ENCODE results near the gene CALR3.
"Not testable (repeated sequence)": the region's sequence is repeated elsewhere in the genome, so short reads cannot be mapped to it uniquely, and the experiment has no call there.

CALR3 gene, protein sequence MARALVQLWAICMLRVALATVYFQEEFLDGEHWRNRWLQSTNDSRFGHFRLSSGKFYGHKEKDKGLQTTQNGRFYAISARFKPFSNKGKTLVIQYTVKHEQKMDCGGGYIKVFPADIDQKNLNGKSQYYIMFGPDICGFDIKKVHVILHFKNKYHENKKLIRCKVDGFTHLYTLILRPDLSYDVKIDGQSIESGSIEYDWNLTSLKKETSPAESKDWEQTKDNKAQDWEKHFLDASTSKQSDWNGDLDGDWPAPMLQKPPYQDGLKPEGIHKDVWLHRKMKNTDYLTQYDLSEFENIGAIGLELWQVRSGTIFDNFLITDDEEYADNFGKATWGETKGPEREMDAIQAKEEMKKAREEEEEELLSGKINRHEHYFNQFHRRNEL

DNA sequence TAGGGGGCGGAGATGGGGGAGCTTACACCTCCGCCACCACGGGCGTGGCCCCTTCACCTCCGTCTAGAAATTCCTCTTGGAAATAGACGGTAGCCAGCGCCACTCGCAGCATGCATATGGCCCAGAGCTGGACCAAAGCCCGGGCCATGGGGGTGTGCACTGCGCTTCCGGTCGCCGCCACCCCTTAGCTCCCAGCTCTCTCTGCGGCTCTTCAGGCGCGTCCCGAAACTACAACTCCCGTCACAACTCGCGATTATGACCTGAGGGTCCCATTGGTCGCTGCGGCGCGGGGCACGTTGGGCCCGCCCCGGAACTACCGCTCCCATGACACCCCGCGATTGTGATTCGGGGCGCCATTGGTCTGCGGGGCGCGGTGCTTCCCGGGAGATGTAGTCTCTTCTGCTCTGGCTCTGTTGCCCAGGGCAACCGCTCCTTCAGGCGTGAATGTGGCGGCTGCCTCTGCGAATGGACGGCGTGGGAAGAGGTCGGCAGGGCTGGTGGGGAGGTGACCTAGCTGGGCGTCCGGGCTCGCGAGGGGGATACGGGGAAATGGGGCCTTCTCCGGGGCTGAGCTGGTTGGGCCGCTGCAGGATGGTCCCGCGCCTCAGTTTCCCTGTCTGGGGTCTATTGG lies at the start of gene CALR3, which contains the start of gene C19orf44:
TSS of gene CALR3 (minus strand) at position 186 of the 631 bp plus-strand sequence. CDS start at position 148, 38 bp downstream.
TSS of gene C19orf44 (plus strand) at position 413 of the 631 bp plus-strand sequence. CDS start 4,399 bp downstream, outside the sequence.
- H3K4me1 Mint-ChIP-seq = peaks cover 11% of the 10 kb centered on the region
- ATAC-seq (replicated peaks; ENCODE audit: extremely low read depth, poor library complexity, severe bottlenecking) (peak; percentile 100), DNase-seq (ENCODE audit: low spot score in 2 of 2) (peak; percentile 89 to 94)
- H3K27ac Mint-ChIP-seq (ENCODE audit: low read depth) = peak within 1 kb of the TSS; percentile 86
- H3K27me3 Mint-ChIP-seq = no peaks in the 10 kb centered on the region
- no peaks in the 10 kb centered on the region for H3K9me3 Mint-ChIP-seq
- H3K4me3 Mint-ChIP-seq = peak within 1 kb of the TSS; percentile 88
- H3K36me3 Mint-ChIP-seq (ENCODE audit: insufficient read depth) = peaks cover 1% of the 10 kb centered on the region

DNA sequence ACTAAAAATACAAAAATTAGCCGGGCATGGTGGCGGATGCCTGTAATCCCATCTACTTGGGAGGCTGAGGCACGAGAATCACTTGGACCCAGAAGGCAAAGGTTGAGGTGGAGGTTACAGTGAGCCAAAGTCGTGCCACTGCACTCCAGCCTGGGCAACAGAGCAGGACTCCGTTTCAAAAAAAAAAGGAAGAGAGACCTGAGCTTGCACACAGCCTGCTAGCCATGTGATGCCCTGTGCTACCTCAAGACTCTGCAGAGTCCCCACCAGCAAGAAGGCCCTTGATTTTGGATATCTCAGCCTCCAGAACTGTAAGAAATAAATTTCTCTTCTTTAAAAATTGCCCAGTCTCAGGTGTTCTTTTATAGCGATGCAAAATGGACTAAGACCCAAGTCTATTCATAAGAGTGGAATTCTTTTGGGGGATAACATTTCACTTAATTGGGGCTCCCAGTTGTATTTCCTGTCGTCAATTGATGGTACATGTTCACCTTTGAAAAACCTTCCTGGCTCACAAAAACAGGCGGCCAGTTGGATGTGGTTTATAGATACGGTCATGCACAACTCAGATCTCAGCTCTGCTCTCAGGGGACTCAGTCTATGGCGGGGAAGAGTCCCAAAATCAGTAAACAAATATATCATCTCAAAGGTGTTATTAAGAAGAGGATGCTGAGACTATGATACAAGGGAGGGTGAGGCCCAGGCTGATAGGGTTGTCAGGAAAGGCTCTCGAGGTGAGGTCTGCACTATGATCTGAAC lies 48.7 kb upstream of the CALR3 start:
- DNase-seq (ENCODE audit: low spot score in 2 of 2) (no peak), ATAC-seq (replicated peaks; ENCODE audit: extremely low read depth, poor library complexity, severe bottlenecking) (no peak)
- no peaks in the 10 kb centered on the region for H3K27me3 Mint-ChIP-seq
- no peaks in the 10 kb centered on the region for H3K9me3 Mint-ChIP-seq
- peak overlapping the region; percentile 9 for H3K4me3 Mint-ChIP-seq
- peaks cover 30% of the 10 kb centered on the region for H3K4me1 Mint-ChIP-seq
- H3K36me3 Mint-ChIP-seq (ENCODE audit: insufficient read depth) = peaks cover 13% of the 10 kb centered on the region
- peak overlapping the region; percentile 32 for H3K27ac Mint-ChIP-seq (ENCODE audit: low read depth)

DNA sequence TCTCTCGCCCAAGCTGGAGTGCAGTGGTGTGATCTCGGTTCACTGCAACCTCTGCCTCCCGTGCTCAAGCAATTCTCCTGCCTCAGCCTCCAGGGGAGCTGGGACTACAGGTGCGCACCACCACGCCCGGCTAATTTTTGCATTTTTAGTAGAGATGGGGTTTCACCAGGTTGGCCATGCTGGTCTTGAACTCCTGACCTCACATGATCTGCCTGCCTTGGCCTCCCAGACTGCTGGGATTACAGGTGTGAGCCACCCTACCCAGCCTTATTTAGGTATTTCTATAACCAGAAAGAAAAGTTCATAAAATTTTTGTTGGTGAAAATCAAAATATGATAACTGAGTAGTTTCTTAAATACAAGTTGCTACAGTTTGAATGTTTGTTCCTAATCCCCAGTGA lies 47.8 kb upstream of the CALR3 start:
- Mint-ChIP-seq H3K4me3 (peak overlapping the region; percentile 94), H3K27ac (ENCODE audit: low read depth) (peak overlapping the region; percentile 89), H3K36me3 (ENCODE audit: insufficient read depth) (peaks cover 13% of the 10 kb centered on the region), H3K4me1 (peaks cover 38% of the 10 kb centered on the region)
- ATAC-seq (replicated peaks; ENCODE audit: extremely low read depth, poor library complexity, severe bottlenecking); H3K9me3 Mint-ChIP-seq; H3K27me3 Mint-ChIP-seq; DNase-seq (ENCODE audit: low spot score in 2 of 2): not testable (repeated sequence)

DNA sequence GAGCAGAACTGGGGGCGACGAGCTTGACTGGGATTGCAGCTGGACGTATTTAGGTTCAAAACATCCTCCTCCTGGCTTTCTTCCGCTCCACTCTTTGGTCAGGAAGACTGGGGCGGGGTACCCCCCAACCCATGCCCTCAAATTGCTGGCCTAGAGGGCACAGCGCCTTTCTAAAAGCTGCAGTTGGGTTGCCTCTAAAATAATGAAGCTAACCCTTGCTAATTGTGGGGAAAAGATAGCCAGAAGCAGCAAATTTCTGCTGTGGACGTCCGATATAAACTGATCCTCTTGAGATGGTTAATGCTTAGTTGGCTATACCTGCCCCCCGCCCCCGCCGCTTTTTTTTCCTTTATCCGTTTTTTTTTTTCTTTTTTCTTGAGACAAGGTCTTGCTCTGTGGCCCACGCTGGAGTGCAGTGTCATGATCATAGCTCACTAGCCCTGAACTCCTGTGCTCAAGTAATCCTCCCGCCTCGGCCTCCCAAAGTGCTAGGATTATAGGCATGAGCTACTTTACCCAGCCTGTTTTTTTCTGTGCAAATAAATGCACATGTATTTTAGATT lies 47.0 kb upstream of the CALR3 start:
- no peak for DNase-seq (ENCODE audit: low spot score in 2 of 2)
- ATAC-seq (replicated peaks; ENCODE audit: extremely low read depth, poor library complexity, severe bottlenecking) = no peak
- Mint-ChIP-seq H3K4me3 (peak overlapping the region; percentile 94), H3K27ac (ENCODE audit: low read depth) (peak overlapping the region; percentile 89), H3K36me3 (ENCODE audit: insufficient read depth) (peaks cover 13% of the 10 kb centered on the region), H3K9me3 (no peaks in the 10 kb centered on the region), H3K4me1 (peaks cover 46% of the 10 kb centered on the region), H3K27me3 (no peaks in the 10 kb centered on the region)

DNA sequence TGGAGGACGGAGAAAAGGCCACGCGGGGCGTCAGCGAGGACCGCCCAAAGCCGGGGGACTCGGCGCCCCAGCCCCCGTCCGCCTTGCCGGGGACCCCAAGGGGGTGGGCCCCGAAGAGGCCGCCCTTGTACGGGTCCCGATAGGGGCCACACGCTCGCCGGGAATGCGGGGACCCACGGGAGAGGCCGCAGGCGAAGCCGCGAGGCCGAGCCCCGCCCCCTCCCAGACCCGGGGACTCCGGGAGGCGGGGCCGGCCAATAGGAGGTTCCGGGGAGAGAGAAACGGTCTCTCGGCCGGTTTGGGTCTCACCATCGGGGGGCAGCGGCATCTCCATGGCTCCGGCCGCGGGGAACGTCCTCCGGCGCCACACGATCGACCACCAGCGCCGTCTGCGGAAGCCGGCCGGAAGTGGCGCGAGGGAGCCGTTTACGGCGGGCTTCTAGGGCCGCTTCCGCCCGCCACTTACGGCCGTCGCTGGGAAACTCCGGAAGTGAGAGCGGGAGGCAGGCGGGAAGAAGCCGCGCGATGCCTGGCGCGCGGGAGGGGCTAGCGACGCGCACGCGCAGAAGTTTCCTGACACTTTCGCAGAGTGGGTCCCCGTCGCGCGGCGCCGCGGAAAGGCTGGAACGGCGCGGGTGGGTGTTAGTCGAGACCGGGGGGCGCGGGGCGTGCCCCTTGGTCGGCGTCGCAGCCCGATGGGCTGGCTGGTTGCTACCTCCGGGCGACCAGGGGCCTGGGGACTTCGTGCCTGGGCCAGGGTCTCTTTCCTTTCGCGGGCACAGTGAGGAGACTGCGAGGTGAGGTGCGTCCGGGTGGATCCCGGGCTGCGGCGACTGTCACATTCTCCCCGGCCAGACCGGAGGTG lies 46.3 kb upstream of the CALR3 start, which contains the start of gene CHERP:
TSS of gene CHERP (minus strand) at position 393 of the 865 bp plus-strand sequence. CDS start at position 334, 59 bp downstream.
- peaks cover 18% of the 10 kb centered on the region for H3K36me3 Mint-ChIP-seq (ENCODE audit: insufficient read depth)
- H3K4me1 Mint-ChIP-seq = peaks cover 53% of the 10 kb centered on the region
- peak within 1 kb of the TSS; percentile 89 for H3K27ac Mint-ChIP-seq (ENCODE audit: low read depth)
- H3K9me3 Mint-ChIP-seq = no peaks in the 10 kb centered on the region
- H3K27me3 Mint-ChIP-seq = no peaks in the 10 kb centered on the region
- DNase-seq (ENCODE audit: low spot score in 2 of 2) (peak; percentile 86 to 90), ATAC-seq (replicated peaks; ENCODE audit: extremely low read depth, poor library complexity, severe bottlenecking) (peak; percentile 82)
- H3K4me3 Mint-ChIP-seq = peak within 1 kb of the TSS; percentile 94

DNA sequence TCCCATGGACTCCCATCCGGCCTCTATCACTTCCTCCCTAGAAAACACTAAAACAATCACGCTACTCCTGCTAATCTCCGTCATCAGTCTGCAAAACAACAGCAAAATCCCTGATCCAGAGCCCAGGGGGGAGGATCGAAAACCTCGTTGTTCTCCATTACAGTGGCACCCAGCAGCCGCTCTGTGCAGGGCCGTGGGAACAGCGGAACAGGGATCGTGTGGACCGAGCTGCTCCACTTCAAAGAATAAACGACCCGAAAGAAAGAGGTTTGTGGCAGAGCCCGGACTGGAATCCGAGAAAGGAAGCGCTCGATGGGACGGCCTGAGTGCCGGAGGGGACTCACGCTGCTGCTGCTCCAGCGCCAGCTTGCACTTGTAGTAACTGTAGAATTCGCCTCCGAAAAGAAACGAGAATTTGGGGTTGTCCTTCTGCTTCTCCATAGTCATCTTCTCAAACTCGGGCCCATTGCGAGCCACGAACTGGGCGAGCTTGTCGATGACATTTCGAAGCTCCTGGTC lies 45.6 kb upstream of the CALR3 start:
- no peaks in the 10 kb centered on the region for H3K27me3 Mint-ChIP-seq
- no peaks in the 10 kb centered on the region for H3K9me3 Mint-ChIP-seq
- ATAC-seq (replicated peaks; ENCODE audit: extremely low read depth, poor library complexity, severe bottlenecking) (no peak), DNase-seq (ENCODE audit: low spot score in 2 of 2) (no peak)
- peaks cover 18% of the 10 kb centered on the region for H3K36me3 Mint-ChIP-seq (ENCODE audit: insufficient read depth)
- H3K27ac Mint-ChIP-seq (ENCODE audit: low read depth) = peak overlapping the region; percentile 89
- H3K4me3 Mint-ChIP-seq = peak overlapping the region; percentile 94
- peaks cover 59% of the 10 kb centered on the region for H3K4me1 Mint-ChIP-seq

DNA sequence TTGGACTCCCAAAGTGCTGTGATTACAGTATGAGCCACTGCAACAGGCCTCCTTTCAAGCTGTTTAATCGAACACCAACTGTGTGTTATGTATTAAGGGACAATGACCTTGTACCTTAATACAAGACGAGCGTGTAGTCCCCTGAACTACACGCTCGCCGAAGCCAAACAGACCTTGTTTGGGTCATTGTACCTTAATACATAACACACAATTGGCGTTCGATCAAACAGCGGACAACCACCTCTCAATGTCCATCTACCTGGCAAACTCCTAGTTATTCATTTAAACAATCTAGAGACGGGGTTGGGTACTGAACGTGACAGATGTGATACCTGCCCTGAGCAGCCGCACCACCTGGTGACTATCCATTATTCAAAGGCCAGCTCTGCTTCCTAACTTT lies 45.0 kb upstream of the CALR3 start:
- H3K4me1 Mint-ChIP-seq = peaks cover 62% of the 10 kb centered on the region
- no peak for DNase-seq (ENCODE audit: low spot score in 2 of 2)
- peak overlapping the region; percentile 94 for H3K4me3 Mint-ChIP-seq

DNA sequence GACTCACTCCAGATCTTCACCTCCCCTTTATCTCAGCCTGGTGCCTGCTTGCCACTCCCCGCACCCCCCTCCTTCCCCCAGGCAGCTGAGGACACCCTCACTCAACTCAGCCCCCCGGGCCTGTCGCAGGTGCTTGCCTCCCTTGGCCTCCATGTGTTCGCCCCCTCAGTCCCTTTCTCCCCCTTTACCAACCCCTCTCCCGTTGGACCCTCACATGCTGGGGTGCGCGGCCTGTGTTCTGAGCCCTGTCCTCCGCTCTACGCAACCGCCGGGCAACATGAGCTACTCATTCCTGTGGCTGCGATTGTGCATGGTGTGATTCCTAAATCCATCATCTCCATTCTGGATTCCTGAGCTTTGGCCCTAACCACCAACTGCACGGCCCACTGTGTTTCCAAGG lies 41.1 kb upstream of the CALR3 start:
- peak overlapping the region; percentile 1 for H3K4me3 Mint-ChIP-seq
- H3K9me3 Mint-ChIP-seq = no peaks in the 10 kb centered on the region
- peaks cover 44% of the 10 kb centered on the region for H3K4me1 Mint-ChIP-seq
- peak overlapping the region; percentile 47 for H3K27ac Mint-ChIP-seq (ENCODE audit: low read depth)
- no peak for ATAC-seq (replicated peaks; ENCODE audit: extremely low read depth, poor library complexity, severe bottlenecking)
- H3K36me3 Mint-ChIP-seq (ENCODE audit: insufficient read depth) = peaks cover 34% of the 10 kb centered on the region
- no peak for DNase-seq (ENCODE audit: low spot score in 2 of 2)
- no peaks in the 10 kb centered on the region for H3K27me3 Mint-ChIP-seq

More for the DNA sequence above, 45.0 kb upstream of the CALR3 start:
- ATAC-seq (replicated peaks; ENCODE audit: extremely low read depth, poor library complexity, severe bottlenecking) = no peak
- no peaks in the 10 kb centered on the region for H3K27me3 Mint-ChIP-seq
- H3K36me3 Mint-ChIP-seq (ENCODE audit: insufficient read depth) = peaks cover 19% of the 10 kb centered on the region
- H3K9me3 Mint-ChIP-seq = no peaks in the 10 kb centered on the region
- peak overlapping the region; percentile 89 for H3K27ac Mint-ChIP-seq (ENCODE audit: low read depth)

DNA sequence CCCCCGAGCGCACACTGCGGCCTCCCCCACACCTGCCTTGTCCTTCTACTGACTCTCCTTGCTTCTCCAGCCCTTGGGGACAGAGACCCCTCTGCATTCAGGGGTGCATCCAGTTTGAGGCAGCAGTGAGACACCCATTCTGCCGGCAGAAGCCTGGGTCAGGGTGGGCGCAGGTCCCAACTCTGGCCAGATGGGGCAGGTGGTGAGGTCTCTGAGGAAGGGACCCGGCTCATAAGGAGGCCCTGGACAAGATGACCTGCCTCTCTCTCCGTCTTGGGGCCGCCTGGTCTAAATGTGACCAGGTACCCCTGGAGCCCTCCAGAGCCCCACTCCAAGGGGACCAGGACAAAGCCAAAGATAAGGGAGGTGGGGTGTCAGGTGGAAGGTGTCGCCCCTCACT lies 40.2 kb upstream of the CALR3 start:
- no peak overlapping the region for H3K4me3 Mint-ChIP-seq
- H3K4me1 Mint-ChIP-seq = peaks cover 42% of the 10 kb centered on the region
- H3K27ac Mint-ChIP-seq (ENCODE audit: low read depth) = no peak overlapping the region
- DNase-seq (ENCODE audit: low spot score in 2 of 2) (no peak), ATAC-seq (replicated peaks; ENCODE audit: extremely low read depth, poor library complexity, severe bottlenecking) (no peak)
- no peaks in the 10 kb centered on the region for H3K9me3 Mint-ChIP-seq
- H3K36me3 Mint-ChIP-seq (ENCODE audit: insufficient read depth) = peaks cover 31% of the 10 kb centered on the region
- H3K27me3 Mint-ChIP-seq = no peaks in the 10 kb centered on the region

DNA sequence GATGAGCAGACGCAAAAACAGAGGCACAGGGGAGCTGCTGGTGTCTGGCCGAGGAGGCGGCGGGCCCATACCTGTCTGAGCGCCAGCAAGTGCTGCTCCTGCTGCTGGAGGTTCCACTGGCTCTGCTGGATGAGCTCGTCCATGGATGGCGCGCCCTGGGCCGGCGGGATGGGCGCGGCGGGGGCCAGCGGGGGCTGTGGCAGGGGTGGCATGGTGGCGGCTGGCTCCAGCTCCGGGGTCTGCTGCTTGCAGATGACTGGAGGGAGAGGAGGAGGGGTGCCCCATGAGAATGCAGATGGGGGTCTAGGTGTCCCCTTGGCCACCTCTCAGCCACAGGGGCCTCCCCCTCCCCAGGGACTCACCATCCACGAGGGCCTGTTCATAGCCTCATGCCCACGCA lies 39.4 kb upstream of the CALR3 start:
- no peak for DNase-seq (ENCODE audit: low spot score in 2 of 2)
- no peaks in the 10 kb centered on the region for H3K9me3 Mint-ChIP-seq
- no peak for ATAC-seq (replicated peaks; ENCODE audit: extremely low read depth, poor library complexity, severe bottlenecking)
- H3K36me3 Mint-ChIP-seq (ENCODE audit: insufficient read depth) = peaks cover 30% of the 10 kb centered on the region
- peaks cover 42% of the 10 kb centered on the region for H3K4me1 Mint-ChIP-seq
- no peaks in the 10 kb centered on the region for H3K27me3 Mint-ChIP-seq
- H3K27ac Mint-ChIP-seq (ENCODE audit: low read depth) = no peak overlapping the region
- no peak overlapping the region for H3K4me3 Mint-ChIP-seq

DNA sequence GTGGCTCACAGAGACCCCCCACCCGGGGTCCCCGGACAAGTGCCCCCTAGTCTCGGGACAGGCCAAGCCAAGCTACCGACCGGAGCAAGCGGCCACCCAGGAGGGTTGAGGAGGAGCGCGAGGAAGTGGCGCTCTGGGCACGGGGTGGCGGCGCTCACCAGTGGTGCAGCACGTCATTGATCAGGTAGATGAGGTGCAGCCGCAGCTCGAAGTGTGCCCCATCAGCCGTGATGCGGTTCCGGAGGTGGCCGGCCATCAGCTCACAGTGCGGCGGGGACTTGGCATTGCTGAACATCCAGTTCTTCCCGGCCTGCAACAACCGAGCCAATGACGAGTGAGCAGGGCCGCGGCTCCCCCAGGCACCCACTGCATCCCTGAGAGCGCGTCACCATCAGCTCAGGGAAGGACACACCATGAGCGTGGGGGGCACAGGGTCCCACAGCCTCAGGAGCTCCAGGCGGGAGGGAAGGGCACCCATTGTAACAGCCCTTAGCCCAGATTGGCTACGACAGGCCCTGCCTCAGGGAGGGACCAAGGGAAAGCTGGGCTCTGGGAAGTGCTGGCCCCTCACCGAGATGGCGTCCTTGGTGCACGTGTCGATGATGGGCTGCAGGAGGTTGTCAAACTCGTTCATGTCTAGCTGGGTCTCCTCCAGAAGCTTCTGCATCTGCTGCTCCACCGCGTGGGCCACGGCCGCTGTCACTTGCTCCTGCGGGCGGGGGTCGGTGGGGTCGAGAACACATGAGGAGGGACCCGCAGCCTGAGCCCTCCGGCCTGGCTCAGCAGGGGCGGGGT lies 36.7 kb upstream of the CALR3 start:
- H3K36me3 Mint-ChIP-seq (ENCODE audit: insufficient read depth) = peaks cover 38% of the 10 kb centered on the region

More for the DNA sequence above, 36.7 kb upstream of the CALR3 start:
- H3K27ac Mint-ChIP-seq (ENCODE audit: low read depth) = no peak overlapping the region
- no peak overlapping the region for H3K4me3 Mint-ChIP-seq
- no peaks in the 10 kb centered on the region for H3K27me3 Mint-ChIP-seq
- no peak for ATAC-seq (replicated peaks; ENCODE audit: extremely low read depth, poor library complexity, severe bottlenecking)
- no peak for DNase-seq (ENCODE audit: low spot score in 2 of 2)
- peaks cover 17% of the 10 kb centered on the region for H3K4me1 Mint-ChIP-seq
- no peaks in the 10 kb centered on the region for H3K9me3 Mint-ChIP-seq

All from central memory CD8-positive, alpha-beta T cell (primary cell).